Fibroblast of villous mesenchyme (primary cell): Measurements from ENCODE around the gene SKAP1. TPM values are rescaled to one million over a fixed set of nuclear protein-coding genes. Genes with fewer than 3 reads are reported as not detected.
A peak's percentile ranks its signal among the peaks of the same experiment; 100 is the strongest.

Source experiments
- DNase-seq: peaks from one replicate; pipeline ENCODE4 v3.0.0-alpha.2; 2010; ENCODE audit warnings: low read depth
- H3K4me3 ChIP-seq: 2 replicates; pipeline ENCODE4 v1.5.1; 2011; ENCODE audit warnings: low read depth, mild to moderate bottlenecking, low read length
- CTCF ChIP-seq: IDR thresholded peaks from 2 replicates; pipeline ENCODE4 v1.5.1; 2012; ENCODE audit warnings: low read depth, mild to moderate bottlenecking, low read length; ENCODE audit not compliant: insufficient read depth
- total RNA-seq: library from RNA; depleted of rRNA; stranded (reverse); fragments of >200 nt; gene quantifications from 2 replicates; pipeline ENCODE4 v1.2.3, GENCODE V29; 2012

SKAP1 gene
- total RNA-seq, 1 donor: not detected

DNA sequence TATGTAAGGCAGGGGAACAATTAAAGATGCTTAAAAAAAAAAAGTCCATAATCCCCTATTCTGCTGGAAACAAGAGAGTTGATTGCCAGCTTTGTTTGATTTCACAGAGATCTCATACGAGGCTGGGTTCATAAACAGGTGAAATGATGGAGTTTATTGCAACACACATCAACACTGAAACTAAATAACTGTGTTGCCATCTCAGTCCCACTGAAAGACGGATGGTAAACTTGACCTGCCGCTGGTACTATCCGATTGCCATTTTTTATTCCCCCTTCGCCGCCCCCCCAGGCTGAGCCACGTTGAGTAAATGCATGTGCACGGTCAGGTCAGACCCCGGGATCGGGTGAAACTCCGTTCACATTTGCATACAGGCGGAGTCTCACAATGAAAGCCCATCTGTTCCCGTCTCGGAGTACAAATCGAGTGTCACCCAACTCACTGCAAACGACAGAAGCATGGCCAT is 119.2 kb downstream of the SKAP1 start:
- no peak for DNase-seq
- TF ChIP-seq CTCF: no peak
- no peak overlapping the region for H3K4me3 ChIP-seq

DNA sequence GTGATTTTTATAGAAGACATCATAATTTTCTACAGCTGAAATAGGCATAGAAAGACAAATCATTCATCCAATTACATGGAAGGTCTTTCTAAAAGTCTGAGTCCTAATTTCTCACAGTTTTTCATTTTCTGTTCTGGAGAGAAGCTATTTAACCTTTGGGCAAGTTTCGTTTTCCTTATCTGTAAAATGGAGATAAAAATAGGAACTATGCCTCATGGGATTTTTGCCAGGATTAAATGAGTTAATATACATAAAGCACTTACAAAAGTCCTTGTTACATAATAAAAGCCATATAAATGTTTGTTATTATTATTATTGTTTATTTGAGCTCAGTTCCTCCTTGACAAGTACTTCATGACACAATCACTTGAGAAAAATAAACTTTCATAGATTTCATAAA is 121.4 kb downstream of the SKAP1 start:
- no peak overlapping the region for H3K4me3 ChIP-seq
- no peak for TF ChIP-seq CTCF
- DNase-seq: no peak

DNA sequence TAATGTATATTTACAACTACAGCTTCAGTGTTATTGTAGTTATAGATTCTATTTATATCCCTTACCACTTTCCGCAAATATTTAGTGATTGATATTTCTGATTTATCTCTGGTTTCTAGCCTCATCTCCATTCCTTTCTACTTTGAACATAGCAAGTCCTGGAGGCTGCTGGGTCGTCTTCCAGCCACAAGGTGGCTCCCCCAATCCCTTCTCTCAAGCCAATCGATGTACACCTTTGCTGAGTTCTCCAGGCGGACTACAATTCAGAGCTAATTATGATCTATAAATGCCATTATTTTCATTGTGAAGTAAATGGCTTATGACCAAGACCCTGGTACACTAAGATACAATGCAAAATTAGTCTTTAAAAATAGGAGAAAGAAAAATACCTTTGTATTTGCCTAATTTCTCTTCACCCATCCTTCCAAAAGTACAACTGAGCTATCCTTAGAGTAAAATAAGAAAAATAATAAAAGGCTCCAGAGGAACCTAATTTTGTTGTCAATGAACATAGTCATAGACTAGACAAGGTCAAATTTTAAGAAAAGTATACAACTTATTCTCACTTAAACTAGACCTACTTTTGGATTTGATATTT is 122.1 kb downstream of the SKAP1 start:
- peak; percentile 71 for DNase-seq
- H3K4me3 ChIP-seq: no peak overlapping the region
- TF ChIP-seq CTCF: peak; percentile 94

DNA sequence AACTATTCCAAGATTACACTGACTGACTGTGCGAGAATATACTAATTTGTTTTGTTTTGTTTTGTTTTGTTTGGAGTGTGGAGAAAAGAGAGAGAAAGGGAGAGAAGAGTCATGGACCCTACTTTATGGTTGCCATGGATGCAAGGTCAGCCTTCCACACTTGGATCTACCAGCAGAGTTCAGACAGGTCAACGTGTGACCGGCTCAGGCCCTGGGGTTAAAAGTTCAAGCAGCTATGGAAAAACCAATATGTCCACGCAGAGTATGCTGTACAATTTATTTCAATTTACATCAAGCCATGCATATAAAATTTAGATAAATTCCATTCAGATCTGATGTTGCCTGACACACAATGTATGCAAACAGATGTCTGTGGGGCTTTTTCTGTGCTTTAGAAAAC is 122.8 kb downstream of the SKAP1 start:
- no peak for TF ChIP-seq CTCF
- H3K4me3 ChIP-seq: no peak overlapping the region
- no peak for DNase-seq

DNA sequence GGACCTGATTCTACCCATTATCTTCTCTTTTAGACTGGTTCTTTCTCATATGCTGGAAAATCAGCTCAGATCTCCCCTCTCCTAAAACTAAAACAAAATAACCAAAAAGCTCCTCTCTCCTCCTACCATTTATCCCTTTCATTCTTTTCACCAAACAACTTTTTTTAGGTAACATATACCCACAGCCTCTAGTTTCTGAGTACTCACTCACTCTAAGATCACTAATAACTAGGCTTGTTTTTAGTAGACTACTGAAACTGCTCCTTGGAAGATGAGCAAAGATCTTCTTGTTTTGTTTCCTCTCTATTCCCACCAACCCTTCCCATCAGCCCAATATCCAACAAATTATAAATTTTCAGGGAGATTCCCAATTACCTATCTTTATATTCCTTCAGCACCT is 129.0 kb downstream of the SKAP1 start:
- TF ChIP-seq CTCF: no peak
- no peak for DNase-seq
- no peak overlapping the region for H3K4me3 ChIP-seq

GRCh38 chr17:48299760-48300159 is 130.3 kb downstream of the SKAP1 start:
- DNase-seq: no peak
- no peak overlapping the region for H3K4me3 ChIP-seq
- TF ChIP-seq CTCF: no peak

DNA sequence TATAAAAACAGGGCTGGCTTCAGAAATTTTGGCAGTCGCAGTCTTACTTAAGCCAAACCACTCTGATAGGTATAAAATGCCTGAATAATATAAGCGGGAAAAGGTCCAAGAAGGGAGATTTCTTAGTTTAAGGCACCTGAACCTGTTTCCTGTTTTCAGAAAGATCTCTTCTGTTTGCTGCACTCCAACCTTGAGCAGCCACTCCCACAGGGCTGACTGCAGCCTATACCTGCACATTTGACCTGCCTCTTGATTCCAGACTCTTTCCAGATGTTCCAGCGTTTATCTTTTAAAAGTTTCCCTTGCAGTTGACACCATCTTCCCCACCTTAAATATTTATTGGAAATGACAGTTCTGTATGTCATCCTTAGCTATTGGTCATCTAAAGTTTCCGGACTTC is 132.2 kb downstream of the SKAP1 start:
- TF ChIP-seq CTCF: no peak
- H3K4me3 ChIP-seq: no peak overlapping the region
- no peak for DNase-seq
